ENCODE data around the gene KIF26A.
"Not testable (repeated sequence)": the region's sequence is repeated elsewhere in the genome, so short reads cannot be mapped to it uniquely, and the experiment has no call there.

Gene KIF26A

DNA sequence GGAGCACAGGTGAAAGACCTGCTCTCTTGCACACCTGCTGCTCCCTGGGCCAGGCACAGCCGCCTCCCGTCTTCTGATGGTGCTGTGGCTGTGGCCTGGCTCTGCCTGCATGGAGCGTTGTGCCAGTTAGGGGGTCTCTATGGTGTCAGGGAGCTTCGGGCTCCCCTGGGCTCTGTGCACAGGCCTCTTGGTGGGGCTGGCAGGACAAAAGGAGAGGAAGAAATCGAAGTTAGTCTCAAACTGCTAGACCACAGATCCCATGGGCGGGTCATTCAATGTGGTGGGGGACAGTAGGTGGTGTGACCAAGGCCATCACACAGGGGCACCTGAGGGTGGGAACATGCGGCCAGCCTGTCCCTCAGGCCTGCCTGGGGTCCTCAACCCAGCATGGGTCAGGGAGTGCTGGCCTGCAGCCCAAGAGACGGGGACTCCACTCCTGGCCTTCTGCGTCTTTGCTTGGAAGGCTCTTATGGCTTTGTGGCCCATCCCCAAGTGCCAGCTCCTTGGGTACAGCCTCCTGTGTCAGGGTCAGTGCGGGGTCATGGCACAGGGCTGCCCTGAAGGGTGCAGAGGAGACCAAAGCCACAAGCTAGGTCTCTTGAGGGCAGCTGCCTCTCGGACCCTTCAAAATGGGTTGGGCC is 84.1 kb downstream of the KIF26A start:
- no peak for DNase-seq (ENCODE audit: low spot score)

DNA sequence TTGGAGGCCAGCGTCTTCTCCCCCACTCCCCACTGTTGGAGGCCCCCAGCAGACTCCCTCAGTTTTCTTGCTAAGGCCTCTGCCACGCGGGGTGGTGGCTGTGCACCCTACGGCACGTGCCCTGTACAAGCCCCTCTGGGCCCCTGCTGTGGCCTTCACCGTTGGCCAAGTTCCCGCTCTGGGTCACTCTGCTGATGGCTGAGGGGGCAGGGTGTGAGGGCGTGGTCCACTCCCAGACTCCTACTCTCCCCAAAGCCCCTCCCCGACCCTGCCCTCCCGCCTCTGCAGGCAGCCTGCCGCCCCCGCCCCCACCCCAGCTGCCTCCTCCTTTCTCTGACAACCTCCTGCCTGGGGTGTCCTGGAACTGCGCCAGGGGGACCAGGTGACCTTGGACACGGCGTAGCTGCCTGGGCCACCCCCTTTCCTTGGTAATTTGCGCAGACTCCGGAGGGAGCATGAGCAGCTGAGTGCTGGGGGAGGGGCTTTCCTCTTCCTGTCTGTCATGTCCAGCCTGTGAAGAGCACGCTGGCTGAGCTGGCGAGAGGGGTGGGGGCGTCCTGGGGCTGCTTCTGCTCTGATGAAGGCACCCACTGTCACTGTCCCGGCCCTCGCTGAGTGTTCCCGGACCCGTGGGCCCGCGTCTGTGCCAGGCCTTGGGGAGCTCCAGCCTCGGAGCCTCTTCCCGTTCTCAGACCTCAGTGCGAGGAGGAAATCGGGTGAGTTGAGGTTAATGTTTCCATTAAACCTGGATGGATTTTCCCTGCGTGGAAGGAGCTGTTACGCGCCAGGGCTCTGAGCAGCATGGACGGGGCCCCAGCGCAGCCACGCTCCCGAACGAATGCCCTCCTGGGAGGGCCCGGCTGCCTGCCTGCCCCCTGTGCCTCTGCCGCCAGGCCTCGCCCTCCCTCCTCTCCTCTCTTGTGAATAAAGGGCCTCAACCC is 85.0 kb downstream of the KIF26A start:
- no peak for DNase-seq (ENCODE audit: low spot score)

DNA sequence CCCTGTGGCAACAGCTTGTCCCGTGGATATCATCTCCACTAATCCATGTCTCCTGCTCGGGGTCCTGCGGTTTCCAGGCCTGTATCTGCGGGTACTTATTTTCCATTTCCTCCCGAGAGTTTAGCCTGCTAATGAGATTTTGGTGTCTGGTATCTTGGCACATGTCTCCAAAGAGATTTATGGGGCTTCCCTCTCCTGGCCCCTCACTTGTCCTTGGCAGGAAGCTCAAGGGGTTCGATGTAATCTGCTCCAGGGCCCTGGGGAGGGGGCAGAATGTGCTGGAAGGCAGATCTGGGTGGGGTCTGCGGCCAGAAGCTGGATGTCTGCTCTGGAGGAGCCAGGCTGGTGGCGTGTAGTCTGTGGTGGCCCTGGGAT is 85.7 kb downstream of the KIF26A start:
- DNase-seq (ENCODE audit: low spot score) = no peak

DNA sequence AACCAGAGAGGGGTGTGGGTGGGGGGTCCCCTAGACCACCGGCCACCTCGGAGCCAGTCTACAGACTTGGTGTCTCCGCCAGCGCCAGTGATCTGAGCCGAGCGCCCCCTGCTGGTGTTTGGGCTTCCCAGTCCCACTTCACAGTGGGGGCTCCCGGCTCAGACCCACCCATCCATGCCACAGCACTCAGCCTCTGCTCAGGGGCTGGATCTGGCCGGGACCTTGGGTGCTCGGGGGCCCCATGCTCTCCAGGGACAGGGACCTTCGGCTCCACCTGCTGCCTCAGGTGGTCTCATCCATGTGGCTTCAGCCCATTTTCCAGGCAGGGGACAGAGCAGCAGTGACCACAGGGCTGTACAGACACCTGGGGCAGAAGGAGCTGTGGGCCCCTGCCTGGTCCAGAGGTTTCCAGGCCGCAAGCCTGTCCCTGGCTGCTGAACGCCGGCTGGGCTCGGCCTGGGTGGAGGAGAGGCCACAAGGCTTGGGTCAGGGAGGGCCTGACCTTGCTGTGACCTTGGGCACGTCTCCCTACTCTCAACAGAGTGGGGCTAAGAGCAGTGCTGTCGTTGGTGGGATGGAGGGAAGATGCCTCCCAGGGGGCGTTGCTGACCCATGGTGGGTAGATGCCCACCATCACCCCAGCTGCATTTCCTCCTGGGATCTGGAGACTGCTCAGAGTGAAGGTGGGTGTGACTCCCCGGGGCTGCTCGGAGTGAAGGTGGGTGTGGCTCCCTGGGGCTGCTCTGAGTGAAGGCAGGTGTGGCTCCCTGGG is 86.3 kb downstream of the KIF26A start:
- DNase-seq (ENCODE audit: low spot score) = no peak

DNA sequence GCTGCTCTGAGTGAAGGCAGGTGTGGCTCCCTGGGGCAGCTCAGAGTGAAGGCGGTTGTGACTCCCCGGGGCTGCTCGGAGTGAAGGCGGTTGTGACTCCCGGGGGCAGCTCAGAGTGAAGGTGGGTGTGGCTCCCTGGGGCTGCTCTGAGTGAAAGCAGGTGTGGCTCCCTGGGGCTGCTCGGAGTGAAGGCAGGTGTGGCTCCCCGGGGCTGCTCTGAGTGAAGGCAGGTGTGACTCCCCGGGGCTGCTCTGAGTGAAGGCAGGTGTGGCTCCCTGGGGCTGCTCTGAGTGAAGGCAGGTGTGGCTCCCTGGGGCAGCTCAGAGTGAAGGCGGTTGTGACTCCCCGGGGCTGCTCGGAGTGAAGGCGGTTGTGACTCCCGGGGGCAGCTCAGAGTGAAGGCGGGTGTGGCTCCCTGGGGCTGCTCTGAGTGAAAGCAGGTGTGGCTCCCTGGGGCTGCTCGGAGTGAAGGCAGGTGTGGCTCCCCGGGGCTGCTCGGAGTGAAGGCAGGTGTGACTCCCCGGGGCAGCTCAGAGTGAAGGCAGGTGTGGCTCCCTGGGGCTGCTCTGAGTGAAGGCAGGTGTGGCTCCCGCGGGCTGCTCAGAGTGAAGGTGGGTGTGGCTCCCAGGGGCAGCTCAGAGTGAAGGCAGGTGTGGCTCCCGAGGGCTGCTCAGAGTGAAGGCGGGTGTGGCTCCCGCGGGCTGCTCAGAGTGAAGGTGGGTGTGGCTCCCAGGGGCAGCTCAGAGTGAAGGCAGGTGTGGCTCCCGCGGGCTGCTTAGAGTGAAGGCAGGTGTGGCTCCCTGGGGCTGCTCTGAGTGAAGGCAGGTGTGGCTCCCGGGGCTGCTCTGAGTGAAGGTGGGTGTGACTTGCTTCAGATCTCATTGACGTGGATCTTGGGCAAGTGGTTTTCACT is 87.1 kb downstream of the KIF26A start:
- DNase-seq (ENCODE audit: low spot score) = not testable (repeated sequence)

DNA sequence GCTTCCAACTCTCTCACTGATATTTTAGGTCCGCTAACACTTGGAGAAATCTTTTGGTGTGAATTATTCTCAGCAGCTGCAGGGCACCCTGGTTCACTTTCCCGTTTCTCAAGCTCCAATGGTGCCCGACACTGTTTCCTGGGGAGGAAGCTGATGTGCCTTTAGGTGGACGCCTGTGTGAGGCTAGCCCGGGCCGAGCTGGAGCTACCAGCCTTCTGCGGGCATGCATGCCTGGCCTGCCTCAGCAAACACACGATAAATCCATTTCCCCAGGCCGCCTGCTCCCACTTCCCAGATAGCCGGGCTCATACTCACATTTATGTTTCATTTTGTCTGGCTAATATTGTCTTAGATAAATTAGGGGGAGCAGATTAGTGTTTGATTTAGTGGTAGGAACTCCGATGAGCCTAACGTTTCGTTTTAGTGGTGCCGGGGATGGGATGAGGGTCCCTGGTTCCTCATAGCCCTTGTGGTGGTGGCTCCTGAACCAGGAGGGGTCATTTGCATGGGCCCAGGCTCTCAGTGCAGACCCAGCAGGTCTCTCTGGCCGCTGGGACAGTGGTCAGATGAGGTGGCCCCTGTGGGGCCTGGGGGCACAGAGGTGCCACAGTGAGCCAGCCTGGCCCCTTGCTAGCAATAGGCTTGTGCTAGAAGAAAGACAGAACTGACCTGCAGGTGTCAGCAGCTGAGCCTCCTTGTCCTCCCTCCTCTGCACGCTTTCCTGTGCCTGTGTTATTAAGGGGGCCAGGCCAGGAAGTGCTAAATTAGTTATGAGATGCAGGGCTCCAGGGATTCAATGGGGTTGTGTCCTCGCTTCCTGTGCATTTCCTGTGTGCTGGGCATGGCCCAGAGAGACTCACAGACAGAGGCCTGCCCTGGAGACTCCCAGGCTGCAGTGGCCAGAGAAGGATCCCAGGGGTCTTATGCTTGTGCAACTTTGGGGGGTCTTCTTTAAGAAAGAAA is 88.3 kb downstream of the KIF26A start:
- DNase-seq (ENCODE audit: low spot score) = no peak

DNA sequence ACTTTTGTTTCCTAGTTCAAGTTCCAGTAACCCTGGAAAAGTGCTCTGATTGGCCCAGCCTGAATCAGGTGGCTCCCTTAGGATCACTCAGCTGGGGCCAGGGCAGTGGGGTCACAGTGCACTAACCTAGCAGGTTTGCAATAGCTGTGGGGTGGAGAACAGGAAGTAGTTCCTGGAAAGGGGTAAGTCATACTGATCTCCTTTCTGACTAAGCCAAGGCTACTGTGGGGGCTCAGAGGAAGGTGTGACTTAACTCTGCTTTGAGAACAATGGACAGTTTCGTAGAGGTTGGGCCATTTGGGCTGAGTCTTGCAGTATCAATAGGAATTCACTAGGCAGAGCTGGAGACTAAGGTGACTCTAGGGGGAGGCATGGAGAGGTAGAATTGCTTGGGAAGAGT is 89.4 kb downstream of the KIF26A start:
- no peak for DNase-seq (ENCODE audit: low spot score)

DNA sequence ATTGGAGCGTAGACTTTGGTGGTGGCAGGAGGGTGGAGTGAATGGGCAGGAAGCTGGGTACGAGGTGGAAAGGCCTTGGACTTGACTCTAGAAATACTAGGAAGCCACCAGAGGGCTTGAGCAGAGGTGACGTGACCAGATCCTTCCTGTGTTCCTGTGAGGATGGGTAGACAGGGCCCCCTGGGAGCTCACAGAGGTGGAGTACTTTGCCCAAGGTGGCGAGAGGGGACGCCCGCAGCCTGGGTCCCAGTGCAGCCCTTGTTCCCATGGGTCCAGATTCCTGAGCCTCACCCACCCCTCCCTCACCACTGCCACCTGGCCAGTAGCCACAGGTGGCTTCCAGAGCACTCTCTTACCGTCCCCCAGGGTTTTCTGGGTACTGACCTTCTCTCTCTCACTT is 89.8 kb downstream of the KIF26A start:
- no peak for DNase-seq (ENCODE audit: low spot score)

DNA sequence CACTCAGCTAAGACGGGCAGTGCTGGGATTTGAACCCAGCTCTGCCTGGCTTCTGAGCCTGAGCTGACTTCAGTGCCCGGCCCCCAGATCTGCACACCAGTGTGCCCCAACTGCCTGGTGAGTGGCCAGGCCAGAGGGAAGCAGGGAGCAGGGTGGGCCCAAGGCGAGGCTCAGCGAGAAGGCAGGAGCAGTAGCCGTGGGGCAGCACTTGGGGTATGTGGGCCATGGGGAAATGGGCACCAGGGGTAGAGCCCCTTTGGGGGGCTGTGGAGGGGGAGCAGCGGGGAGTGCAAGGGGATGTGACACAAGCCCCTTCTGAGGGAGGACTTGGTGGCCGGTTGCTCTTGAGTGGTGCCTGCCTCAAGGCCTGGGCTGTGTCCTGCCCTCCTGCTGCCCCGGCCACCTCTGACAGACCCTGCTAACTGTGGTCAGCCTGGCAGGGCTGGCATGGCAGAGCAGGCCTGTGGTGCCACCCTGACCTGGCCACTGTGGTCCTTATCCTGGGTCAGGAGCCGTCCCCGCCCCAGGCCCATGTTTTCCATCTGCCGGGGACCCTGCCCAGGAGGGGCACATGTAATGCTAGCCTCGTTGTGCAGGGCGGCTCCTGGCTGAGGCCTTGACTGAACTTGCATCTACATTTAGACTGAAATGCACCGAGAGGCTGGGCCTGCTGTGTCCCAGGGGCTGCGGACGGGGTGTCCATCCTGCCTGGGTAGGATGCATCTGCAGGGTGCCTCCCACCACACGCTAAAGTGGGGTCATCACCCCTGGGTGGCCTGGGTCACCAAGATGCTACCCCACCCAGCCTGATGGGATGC is 90.5 kb downstream of the KIF26A start:
- no peak for DNase-seq (ENCODE audit: low spot score)

DNA sequence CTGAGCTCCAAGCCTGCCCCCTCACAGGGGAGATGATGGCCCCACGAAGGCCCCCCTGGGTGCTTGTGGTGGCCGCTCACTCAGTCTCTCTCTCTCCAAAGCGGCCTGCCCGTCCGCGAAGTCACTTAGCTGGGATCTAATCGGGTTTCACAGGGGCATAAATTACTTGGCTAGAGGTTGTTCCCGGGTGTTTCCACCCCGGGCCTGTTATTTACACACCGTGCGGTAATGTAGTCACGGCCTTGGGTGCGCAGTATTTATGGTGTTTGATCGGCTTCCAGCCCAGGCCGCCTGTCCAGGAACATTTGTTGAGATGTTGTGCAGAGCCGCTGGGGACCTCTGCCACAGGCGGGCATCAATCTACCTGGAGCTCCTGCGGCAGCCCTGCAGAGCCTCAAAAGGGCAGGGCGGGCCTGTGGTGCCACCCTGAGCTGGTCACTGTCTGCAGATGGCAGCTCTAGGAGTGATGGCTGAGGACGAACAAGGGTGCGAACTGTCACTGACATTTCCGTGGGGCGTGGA is 91.2 kb downstream of the KIF26A start:
- no peak for DNase-seq (ENCODE audit: low spot score)

DNA sequence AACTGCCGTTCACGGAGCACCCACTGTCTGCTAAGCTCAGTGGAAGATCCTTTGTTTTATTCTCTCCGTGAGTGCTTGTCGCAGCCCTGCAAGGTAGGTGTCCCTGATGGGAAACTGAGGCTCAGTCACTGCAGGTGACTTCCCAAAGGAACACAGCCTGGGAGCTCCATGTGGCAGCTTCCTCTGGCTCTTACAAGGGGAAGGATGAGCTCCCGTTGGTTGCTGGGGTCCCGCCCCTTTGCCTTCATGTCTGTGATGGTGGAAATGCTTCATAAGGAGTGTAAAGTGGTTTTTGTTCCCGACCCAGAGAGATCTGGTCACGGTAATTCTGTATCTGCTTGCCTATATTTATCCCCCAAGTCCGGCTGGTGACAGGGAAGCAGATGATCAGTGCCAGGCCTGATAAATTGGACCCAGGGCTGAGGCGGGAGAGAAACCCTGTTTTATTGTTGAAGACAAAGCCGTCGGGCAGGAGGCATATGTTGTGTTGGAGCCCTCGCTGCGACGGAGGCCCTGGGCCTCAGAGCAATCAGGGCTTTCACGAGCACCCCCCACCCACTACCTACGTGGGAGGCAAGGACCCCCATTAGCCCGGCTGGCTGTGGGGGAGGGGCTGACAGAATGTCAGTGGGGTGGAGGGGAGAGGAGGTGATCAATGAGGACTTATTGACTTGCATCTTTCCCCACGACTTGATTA is 91.9 kb downstream of the KIF26A start:
- no peak for DNase-seq (ENCODE audit: low spot score)
